Stimulated activated CD8-positive, alpha-beta memory T cell treated with anti-CD3 and anti-CD28 coated beads, Interleukin-7, amount 100 ng/mL, for 1 hour (primary cell): ENCODE measurements around the gene SORCS2.

Experiments
- DNase-seq, 2 donors: peaks; one replicate each; pipeline ENCODE4 v3.0.0-alpha.2; 2020; ENCODE audit warnings: low read depth in 2 of 2

SORCS2 gene

GRCh38 chr4:7510066-7510465, 317.7 kb downstream of the SORCS2 start:
- DNase-seq = no peak

GRCh38 chr4:7510538-7510937, 318.2 kb downstream of the SORCS2 start:
- no peak for DNase-seq

GRCh38 chr4:7511525-7511924, 319.2 kb downstream of the SORCS2 start:
- no peak for DNase-seq

- no peak for DNase-seq
Measured at GRCh38 chr4:7512428-7512827, 320.1 kb downstream of the SORCS2 start.

- no peak for DNase-seq
Measured at GRCh38 chr4:7512946-7513345, 320.6 kb downstream of the SORCS2 start.

- no peak for DNase-seq
Measured at GRCh38 chr4:7513671-7514070, 321.3 kb downstream of the SORCS2 start.

GRCh38 chr4:7514281-7514680, 321.9 kb downstream of the SORCS2 start:
- no peak for DNase-seq

- DNase-seq = no peak
Measured at GRCh38 chr4:7514789-7515188, 322.5 kb downstream of the SORCS2 start.

- no peak for DNase-seq
Measured at GRCh38 chr4:7515390-7515902, 323.1 kb downstream of the SORCS2 start.

GRCh38 chr4:7516096-7516772, 323.9 kb downstream of the SORCS2 start:
- DNase-seq = no peak

GRCh38 chr4:7516773-7517144, 324.4 kb downstream of the SORCS2 start:
- no peak for DNase-seq

- no peak for DNase-seq
Measured at GRCh38 chr4:7518871-7519637, 326.7 kb downstream of the SORCS2 start.

GRCh38 chr4:7519638-7520376, 327.5 kb downstream of the SORCS2 start:
- no peak for DNase-seq

- no peak for DNase-seq
Measured at GRCh38 chr4:7521666-7522065, 329.3 kb downstream of the SORCS2 start.

GRCh38 chr4:7522452-7523220, 330.3 kb downstream of the SORCS2 start:
- DNase-seq = no peak

GRCh38 chr4:7523526-7523925, 331.2 kb downstream of the SORCS2 start:
- DNase-seq = no peak

GRCh38 chr4:7524064-7524682, 331.8 kb downstream of the SORCS2 start:
- DNase-seq = no peak

GRCh38 chr4:7524843-7525242, 332.5 kb downstream of the SORCS2 start:
- DNase-seq = no peak

GRCh38 chr4:7526491-7526890, 334.2 kb downstream of the SORCS2 start:
- no peak for DNase-seq

GRCh38 chr4:7526929-7527535, 334.7 kb downstream of the SORCS2 start:
- DNase-seq = no peak
